Omental fat pad (tissue), 4 donors: ENCODE results near the gene SEMA3E. TPM values are rescaled to one million over a fixed set of nuclear protein-coding genes. Genes with fewer than 3 reads are reported as not detected.

Experiments used
- small RNA-seq: library from RNA; depleted of rRNA; stranded (forward); fragments of <200 nt; gene quantifications from one replicate; pipeline ENCODE3, GENCODE V24; 2016
- total RNA-seq, 4 donors: library from RNA; depleted of rRNA; stranded (reverse); fragments of >200 nt; gene quantifications; one replicate each; pipeline ENCODE4 v1.1.0, GENCODE V29; 2016

Gene SEMA3E
- total RNA-seq, 4 donors from 2014 or later: 1.2 to 6.3 (median 1.4) TPM

Small RNA genes within 50 kb of the gene (small RNA-seq; reads per million reads assigned to genes)
- not detected for gene AC079987.1
